H1 (cell line): Measurements from ENCODE around the gene PRLHR. TPM values are rescaled to one million over a fixed set of nuclear protein-coding genes. Genes with fewer than 3 reads are reported as not detected.

Experiments
- CTCF ChIA-PET: fragments of 300-600 bp; sonication (Branson Sonifier 250); formaldehyde crosslinking; loops from one replicate; lab custom pipeline; 2021; ENCODE audit not compliant: partially characterized antibody; lab: Charles Lee
- POLR2A ChIA-PET: fragments of 300-600 bp; sonication (Branson Sonifier 250); formaldehyde crosslinking; loops from one replicate; lab custom pipeline; 2021; ENCODE audit warnings: inconsistent platforms; ENCODE audit not compliant: partially characterized antibody; lab: Charles Lee
- DNase-seq, 2 experiments: peaks; one replicate each; pipeline versions ENCODE4 v3.0.0 to v3.0.0-alpha.2; 2010 to 2022; ENCODE audit warnings: low spot score in 2 of 2, low read depth in 1 of 2, mixed read lengths in 1 of 2
- FAIRE-seq: peaks from 2 replicates; lab custom pipeline; 2011; peaks lifted over from hg19 to GRCh38; lab: Jason Lieb, UNC
- H2AFZ ChIP-seq: 2 replicates; pipeline ENCODE4 v1.8.1; 2012; ENCODE audit warnings: low read length, inconsistent platforms
- H2AK5ac ChIP-seq: 2 replicates; pipeline ENCODE4 v1.6.1; 2013; ENCODE audit warnings: low read depth, low read length
- H2BK120ac ChIP-seq: replicated peaks from 2 replicates; pipeline ENCODE3; 2013; ENCODE audit warnings: low read depth, low read length, inconsistent platforms
- H2BK12ac ChIP-seq: 2 replicates; pipeline ENCODE4 v1.6.1; 2013; ENCODE audit warnings: low read depth, low read length
- H2BK15ac ChIP-seq: 2 replicates; pipeline ENCODE4 v1.6.1; 2013; ENCODE audit warnings: low read length
- H2BK20ac ChIP-seq: 2 replicates; pipeline ENCODE4 v1.6.1; 2013; ENCODE audit warnings: low read length
- H2BK5ac ChIP-seq: 2 replicates; pipeline ENCODE4 v1.6.1; 2013; ENCODE audit warnings: low read depth, low read length
- H3K14ac ChIP-seq: 2 replicates; pipeline ENCODE4 v1.6.1; 2013; ENCODE audit warnings: inconsistent platforms; ENCODE audit not compliant: insufficient read length
- H3K18ac ChIP-seq: 2 replicates; pipeline ENCODE4 v1.6.1; 2013; ENCODE audit warnings: low read length; ENCODE audit errors: extremely low read depth
- H3K23ac ChIP-seq: 2 replicates; pipeline ENCODE4 v1.6.1; 2013; ENCODE audit warnings: inconsistent platforms; ENCODE audit not compliant: insufficient read length
- H3K23me2 ChIP-seq: 2 replicates; pipeline ENCODE4 v1.6.1; 2013; ENCODE audit warnings: low read depth, low read length
- H3K27ac ChIP-seq: 2 replicates; pipeline ENCODE4 v1.6.1; 2011; ENCODE audit warnings: low read depth, low read length, inconsistent platforms
- H3K27me3 ChIP-seq, 4 experiments: replicated peaks in 1 of 4; 1 replicate in 1 of 4; 2 replicates in 3 of 4; pipeline versions ENCODE4 v1.6.1 to v1.8.1; 2011 to 2013; ENCODE audit warnings: low read length in 3 of 4, mild to moderate bottlenecking in 3 of 4, inconsistent platforms in 2 of 4, mixed read lengths in 2 of 4, moderate library complexity in 1 of 4; ENCODE audit not compliant: control insufficient read depth in 3 of 4, insufficient read depth in 3 of 4; ENCODE audit errors: extremely low read depth in 1 of 4
- H3K36me3 ChIP-seq, 4 experiments: 2 replicates each; pipeline versions ENCODE4 v1.6.1 to v1.8.1; 2011 to 2013; ENCODE audit warnings: mild to moderate bottlenecking in 4 of 4, low read length in 3 of 4, moderate library complexity in 2 of 4, control low read depth in 1 of 4, inconsistent platforms in 1 of 4; ENCODE audit not compliant: insufficient read depth in 4 of 4, control insufficient read depth in 2 of 4
- H3K4ac ChIP-seq: replicated peaks from 2 replicates; pipeline ENCODE3; 2013; ENCODE audit warnings: low read length, low read depth, mixed read lengths, inconsistent platforms; ENCODE audit not compliant: insufficient read length
- H3K4me1 ChIP-seq, 4 experiments: replicated peaks in 1 of 4; 1 replicate in 1 of 4; 2 replicates in 3 of 4; pipeline versions ENCODE4 v1.6.1 to v1.8.1; 2011 to 2013; ENCODE audit warnings: low read length in 3 of 4, inconsistent platforms in 2 of 4, mixed read lengths in 1 of 4; ENCODE audit not compliant: insufficient read depth in 4 of 4, control insufficient read depth in 3 of 4
- H3K4me2 ChIP-seq, 2 experiments: 2 replicates each; pipeline versions ENCODE4 v1.6.1 to v1.8.1; 2011 to 2013; ENCODE audit warnings: low read depth in 2 of 2, low read length in 2 of 2, control low read depth in 1 of 2, inconsistent platforms in 1 of 2, mild to moderate bottlenecking in 1 of 2; ENCODE audit not compliant: insufficient read depth in 1 of 2
- H3K4me3 ChIP-seq, 4 experiments: fragments of 200-600, 300-600 bp in 1 of 4; sonication (generic), shearing (Covaris generic), sonication (Bioruptor Twin) in 1 of 4; 2 replicates each; pipeline versions ENCODE4 v1.5.1 to v1.8.1; 2011 to 2016; ENCODE audit warnings: low read length in 4 of 4, low read depth in 3 of 4, control low read depth in 2 of 4, inconsistent platforms in 2 of 4, mild to moderate bottlenecking in 2 of 4, mixed read lengths in 1 of 4, moderate library complexity in 1 of 4; ENCODE audit not compliant: insufficient read depth in 2 of 4; ENCODE audit errors: extremely low read depth in 1 of 4
- H3K56ac ChIP-seq: replicated peaks from 2 replicates; pipeline ENCODE3; 2013; ENCODE audit warnings: low read depth, mild to moderate bottlenecking, mixed read lengths, low read length, inconsistent platforms; ENCODE audit not compliant: insufficient read length
- H3K79me1 ChIP-seq: 2 replicates; pipeline ENCODE4 v1.6.1; 2013; ENCODE audit warnings: low read depth, low read length, control low read depth
- H3K79me2 ChIP-seq, 2 experiments: 2 replicates each; pipeline versions ENCODE4 v1.6.1 to v1.8.1; 2012 to 2013; ENCODE audit warnings: low read length in 2 of 2, mild to moderate bottlenecking in 2 of 2, inconsistent platforms in 1 of 2; ENCODE audit not compliant: insufficient read depth in 2 of 2, control insufficient read depth in 1 of 2
- H3K9ac ChIP-seq, 4 experiments: replicated peaks in 1 of 4; 1 replicate in 1 of 4; 2 replicates in 3 of 4; pipeline versions ENCODE4 v1.6.1 to v1.8.1; 2011 to 2013; ENCODE audit warnings: low read depth in 3 of 4, low read length in 3 of 4, control low read depth in 2 of 4, mild to moderate bottlenecking in 2 of 4, moderate library complexity in 2 of 4, inconsistent platforms in 1 of 4; ENCODE audit errors: extremely low read depth in 1 of 4
- H3K9me3 ChIP-seq, 2 experiments: 2 replicates each; pipeline versions ENCODE4 v1.6.1 to v1.8.1; 2012 to 2013; ENCODE audit warnings: mild to moderate bottlenecking in 2 of 2, moderate library complexity in 2 of 2, control low read depth in 1 of 2, inconsistent platforms in 1 of 2, low read depth in 1 of 2, low read length in 1 of 2, mixed read lengths in 1 of 2; ENCODE audit not compliant: insufficient read depth in 2 of 2
- H4K20me1 ChIP-seq, 2 experiments: replicated peaks in 1 of 2; 2 replicates each; pipeline versions ENCODE3 to v1.8.1; 2011 to 2013; ENCODE audit warnings: inconsistent platforms in 2 of 2, low read length in 2 of 2, mild to moderate bottlenecking in 1 of 2; ENCODE audit not compliant: insufficient read depth in 2 of 2, control insufficient read depth in 1 of 2
- H4K5ac ChIP-seq: 2 replicates; pipeline ENCODE4 v1.6.1; 2013; ENCODE audit warnings: low read length, low read depth, mixed read lengths, inconsistent platforms; ENCODE audit not compliant: insufficient read length
- H4K8ac ChIP-seq: 2 replicates; pipeline ENCODE4 v1.8.0; 2013; ENCODE audit warnings: mild to moderate bottlenecking, moderate library complexity, low read length, inconsistent platforms; ENCODE audit not compliant: insufficient read depth; ENCODE audit errors: extremely low read depth
- H4K91ac ChIP-seq: replicated peaks from 2 replicates; pipeline ENCODE3; 2013; ENCODE audit warnings: low read length, mixed read lengths, inconsistent platforms; ENCODE audit not compliant: insufficient read length
- HDAC2 ChIP-seq, 2 experiments: fragments of 300-600 bp in 1 of 2; sonication (generic) in 1 of 2; IDR thresholded peaks; 2 replicates each; pipeline ENCODE4 v1.6.1; 2011 to 2012; ENCODE audit warnings: low read depth in 2 of 2, low read length in 2 of 2, mild to moderate bottlenecking in 2 of 2, moderate library complexity in 2 of 2, borderline replicate concordance in 1 of 2, inconsistent platforms in 1 of 2
- USF2 ChIP-seq: IDR thresholded peaks from 2 replicates; pipeline ENCODE4 v1.6.1; 2011; ENCODE audit warnings: low read length, improper control_type of control experiment
- WGBS, 2 experiments: shearing (Covaris generic) in 1 of 2; methylation state at CpG; one replicate each; pipeline versions ENCODE4 v1.1.6 to v1.1.7; 2013 to 2015; ENCODE audit warnings: low lambda C conversion rate in 2 of 2, mixed read lengths in 2 of 2, inconsistent platforms in 1 of 2, low coverage in 1 of 2, missing lambda C conversion rate in 1 of 2; ENCODE audit not compliant: insufficient replicate concordance in 2 of 2, insufficient coverage in 1 of 2, insufficient read length in 1 of 2; ENCODE audit errors: extremely low coverage in 1 of 2, missing lambda C conversion rate in 1 of 2; 5-methylcytosine and 5-hydroxymethylcytosine counted together
- polyA plus RNA-seq, 7 experiments: library from polyadenylated mRNA; depleted of rRNA in 3 of 7; stranded (reverse) in 5 of 7; unstranded in 2 of 7; fragments of >200 nt in 5 of 7; fragments of 200-250 nt in 2 of 7; gene quantifications; 1 replicate in 5 of 7; 2 replicates in 1 of 7; 4 replicates in 1 of 7; pipeline versions ENCODE4 v1.2.1 to v1.2.3, GENCODE V29; 2011 to 2013; ENCODE audit warnings: missing spikeins in 2 of 7, mixed read lengths in 2 of 7
- total RNA-seq: library from RNA; stranded (reverse); fragmentation: NEBNext Ultra II Directional; extraction: Animal tissue kit (Norgen Biotek cat#: 25700); gene quantifications from 2 replicates; pipeline ENCODE4 v1.2.1, GENCODE V29; 2021

The PRLHR gene
- total and polyA plus RNA-seq, 2 of the 8 experiments (the other 6 are each of a cell fraction or from before 2014, with no cell fraction given) = not detected

DNA sequence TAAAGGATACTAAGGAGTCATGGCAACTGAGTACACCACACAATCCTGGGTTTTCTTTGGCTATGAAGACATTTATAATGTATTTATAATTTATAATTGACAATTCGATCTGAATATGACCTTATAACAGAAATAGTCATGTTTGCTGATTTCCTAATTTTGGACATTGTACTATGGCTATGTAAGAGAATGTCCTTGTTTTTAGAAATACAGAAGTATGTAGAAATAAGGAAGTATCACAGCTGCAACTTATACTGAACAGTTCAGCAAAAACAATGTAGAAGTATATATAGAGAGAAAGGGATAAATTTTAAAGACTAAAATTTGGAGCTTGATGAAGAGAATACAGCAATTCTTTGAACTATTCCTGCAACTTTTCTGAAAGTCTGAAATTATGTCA, 32.6 kb downstream of the PRLHR start:
- Histone ChIP-seq H3K4ac (no peak overlapping the region), H3K14ac (no peak overlapping the region), H3K18ac (no peak overlapping the region), H2BK12ac (no peak overlapping the region), H4K8ac (no peak overlapping the region), H2BK5ac (no peak overlapping the region)
- TF ChIP-seq HDAC2 (IDR thresholded peaks at IDR 0.05; ENCODE audit: borderline replicate concordance in 1 of 2, low read depth in 2 of 2, low read length in 2 of 2) (no peak), USF2 (no peak)
- TF ChIP-seq, all 59 proteins: peak for 0
- CTCF ChIA-PET = interaction anchor here (0.8 to 1.8 kb wide), 4 partner anchors 12 to 239 kb away, joined by 3 to 6 read pairs (median 3); no protein-coding TSS in a partner anchor
- DNase-seq = no peak
- Histone ChIP-seq H3K4me2 (no peak overlapping the region), H2AK5ac (no peak overlapping the region), H4K91ac (no peak overlapping the region), H2BK20ac (no peak overlapping the region), H3K79me2 (no peaks in the 10 kb centered on the region), H2BK120ac (no peak overlapping the region), H3K9ac (no peak overlapping the region), H3K36me3 (no peaks in the 10 kb centered on the region), H3K4me1 (peaks cover 0 to 7% (median 2%) of the 10 kb centered on the region in 4 experiments; a peak in 4 of 7 replicates), H3K23me2 (no peaks in the 10 kb centered on the region), H3K79me1 (no peaks in the 10 kb centered on the region), H3K4me3 (no peak overlapping the region), H4K20me1 (no peaks in the 10 kb centered on the region), H3K23ac (no peak overlapping the region), H4K5ac (no peak overlapping the region), H2AFZ (no peak overlapping the region), H3K9me3 (peaks cover 0 to 7% of the 10 kb centered on the region in 2 experiments; a peak in 2 of 4 replicates), H3K27me3 (no peaks in the 10 kb centered on the region; a peak in 1 of 7 replicates), H3K56ac (no peak overlapping the region), H3K27ac (no peak overlapping the region), H2BK15ac (no peak overlapping the region)
- 75% methylated on average over 1 of the region's 1 CpG; no CpG with 5 or more reads in 1 of the 2 experiments for WGBS, 2 experiments
- POLR2A ChIA-PET = no interaction called here
- FAIRE-seq = no peak
